KOPT-K1 (cell line): Measurements from ENCODE around the gene MINK1.

Experiments used
- H3K27ac ChIP-seq: fragments of 200-600 bp; sonication (generic); 2 replicates; pipeline ENCODE4 v1.5.1; 2016; ENCODE audit warnings: antibody characterized with exemption, mild to moderate bottlenecking, low read depth, low read length; ENCODE audit not compliant: poor library complexity, severe bottlenecking
- H3K36me3 ChIP-seq: fragments of 200-600 bp; sonication (generic); 2 replicates; pipeline ENCODE4 v1.5.1; 2017; ENCODE audit warnings: antibody characterized with exemption, mild to moderate bottlenecking, low read length, moderate library complexity; ENCODE audit not compliant: insufficient read depth
- H3K9me3 ChIP-seq: fragments of 200-600 bp; sonication (generic); 2 replicates; pipeline ENCODE4 v1.5.1; 2017; ENCODE audit warnings: antibody characterized with exemption, low read length, mild to moderate bottlenecking; ENCODE audit not compliant: insufficient read depth, poor library complexity, severe bottlenecking

MINK1 gene

DNA sequence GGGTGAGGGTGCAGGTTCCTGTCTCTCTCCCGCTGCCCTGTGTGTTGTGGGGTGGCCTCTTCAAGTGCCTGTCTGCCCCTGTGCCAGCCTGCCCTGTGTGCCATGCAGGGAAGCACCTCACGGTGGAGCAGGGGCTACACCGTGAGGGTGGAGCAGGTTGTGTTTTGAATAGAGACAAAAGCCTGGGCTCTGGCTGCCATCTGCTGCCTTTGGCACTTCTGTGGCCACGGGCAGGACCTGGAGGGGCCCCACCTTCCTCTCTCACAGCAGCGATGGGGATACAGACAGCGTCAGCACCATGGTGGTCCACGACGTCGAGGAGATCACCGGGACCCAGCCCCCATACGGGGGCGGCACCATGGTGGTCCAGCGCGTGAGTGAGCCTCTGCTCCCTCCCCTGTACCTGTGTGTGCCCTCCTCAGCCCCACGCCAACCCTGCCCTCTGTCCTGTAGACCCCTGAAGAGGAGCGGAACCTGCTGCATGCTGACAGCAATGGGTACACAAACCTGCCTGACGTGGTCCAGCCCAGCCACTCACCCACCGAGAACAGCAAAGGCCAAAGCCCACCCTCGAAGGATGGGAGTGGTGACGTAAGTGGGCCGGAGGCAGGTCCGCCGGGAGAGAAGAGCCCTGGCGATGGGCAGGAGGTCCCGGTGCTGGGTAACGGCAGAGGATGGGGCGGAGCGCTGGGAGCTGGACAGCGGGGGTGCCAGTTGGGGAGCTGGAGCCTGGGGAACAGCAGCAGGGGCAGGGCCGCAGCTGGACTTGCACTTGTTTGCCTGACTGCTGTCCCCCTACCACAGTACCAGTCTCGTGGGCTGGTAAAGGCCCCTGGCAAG lies 60.8 kb downstream of the MINK1 start:
- Histone ChIP-seq H3K36me3 (peaks cover 47% of the 10 kb centered on the region; the same call in 1 of the 2 replicates), H3K27ac (no peak overlapping the region), H3K9me3 (no peaks in the 10 kb centered on the region)

GRCh38 chr17:4895121-4895520 lies 62.0 kb downstream of the MINK1 start:
- H3K36me3 ChIP-seq, result peaks cover 42% of the 10 kb centered on the region; the same call in 1 of the 2 replicates
- H3K27ac ChIP-seq, result no peak overlapping the region
- no peaks in the 10 kb centered on the region for H3K9me3 ChIP-seq

GRCh38 chr17:4895657-4896331 lies 62.7 kb downstream of the MINK1 start:
- Histone ChIP-seq H3K9me3 (no peaks in the 10 kb centered on the region), H3K36me3 (peaks cover 35% of the 10 kb centered on the region; the same call in 1 of the 2 replicates), H3K27ac (no peak overlapping the region)

- Histone ChIP-seq H3K36me3 (peaks cover 28% of the 10 kb centered on the region; the same call in 1 of the 2 replicates), H3K27ac (no peak overlapping the region)
Measured at GRCh38 chr17:4896332-4897197, 63.4 kb downstream of the MINK1 start.

DNA sequence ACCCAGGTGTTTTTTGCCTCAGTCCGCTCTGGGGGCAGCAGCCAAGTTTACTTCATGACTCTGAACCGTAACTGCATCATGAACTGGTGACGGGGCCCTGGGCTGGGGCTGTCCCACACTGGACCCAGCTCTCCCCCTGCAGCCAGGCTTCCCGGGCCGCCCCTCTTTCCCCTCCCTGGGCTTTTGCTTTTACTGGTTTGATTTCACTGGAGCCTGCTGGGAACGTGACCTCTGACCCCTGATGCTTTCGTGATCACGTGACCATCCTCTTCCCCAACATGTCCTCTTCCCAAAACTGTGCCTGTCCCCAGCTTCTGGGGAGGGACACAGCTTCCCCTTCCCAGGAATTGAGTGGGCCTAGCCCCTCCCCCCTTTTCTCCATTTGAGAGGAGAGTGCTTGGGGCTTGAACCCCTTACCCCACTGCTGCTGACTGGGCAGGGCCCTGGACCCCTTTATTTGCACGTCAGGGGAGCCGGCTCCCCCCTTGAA lies 64.1 kb downstream of the MINK1 start:
- H3K27ac ChIP-seq, result no peak overlapping the region
- H3K9me3 ChIP-seq, result no peaks in the 10 kb centered on the region
- peaks cover 21% of the 10 kb centered on the region; the same call in 1 of the 2 replicates for H3K36me3 ChIP-seq

More at GRCh38 chr17:4896332-4897197, 63.4 kb downstream of the MINK1 start:
- H3K9me3 ChIP-seq, result no peaks in the 10 kb centered on the region

DNA sequence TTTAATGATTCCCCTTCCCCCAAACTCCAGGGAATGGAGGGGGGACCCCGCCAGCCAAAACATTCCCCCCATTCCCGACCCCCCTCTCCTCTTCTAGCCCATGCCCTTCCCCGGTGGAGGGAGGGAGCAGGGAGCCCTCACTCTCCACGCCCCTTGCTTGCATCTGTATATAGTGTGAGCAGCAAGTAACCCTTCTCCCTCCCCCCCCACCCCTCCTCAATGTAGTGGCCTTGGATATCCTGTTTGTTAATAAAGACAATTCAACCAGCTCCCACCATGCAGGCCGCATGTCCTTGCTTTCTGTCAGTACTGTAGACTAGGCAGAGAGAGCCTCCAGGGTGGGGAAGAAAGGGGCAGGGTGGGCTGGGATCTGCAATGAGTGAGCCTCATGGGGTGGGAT lies 64.6 kb downstream of the MINK1 start:
- Histone ChIP-seq H3K36me3 (peaks cover 19% of the 10 kb centered on the region; the same call in 1 of the 2 replicates), H3K9me3 (no peaks in the 10 kb centered on the region), H3K27ac (no peak overlapping the region)

- Histone ChIP-seq H3K9me3 (no peaks in the 10 kb centered on the region), H3K27ac (no peak overlapping the region), H3K36me3 (peaks cover 19% of the 10 kb centered on the region; the same call in 1 of the 2 replicates)
Measured at GRCh38 chr17:4898351-4898750, 65.2 kb downstream of the MINK1 start.

GRCh38 chr17:4898927-4899326 lies 65.8 kb downstream of the MINK1 start:
- Histone ChIP-seq H3K9me3 (no peaks in the 10 kb centered on the region), H3K27ac (no peak overlapping the region), H3K36me3 (peaks cover 19% of the 10 kb centered on the region; the same call in 1 of the 2 replicates)

- peaks cover 13% of the 10 kb centered on the region; the same call in 1 of the 2 replicates for H3K36me3 ChIP-seq
- no peaks in the 10 kb centered on the region for H3K9me3 ChIP-seq
- no peak within 1 kb of the TSS for H3K27ac ChIP-seq
Measured at GRCh38 chr17:4899341-4900230, 66.4 kb downstream of the MINK1 start, which contains the start of gene C17orf107. TSS of gene C17orf107 (plus strand) at chr17:4899536. CDS start at chr17:4899763, 227 bp downstream.

DNA sequence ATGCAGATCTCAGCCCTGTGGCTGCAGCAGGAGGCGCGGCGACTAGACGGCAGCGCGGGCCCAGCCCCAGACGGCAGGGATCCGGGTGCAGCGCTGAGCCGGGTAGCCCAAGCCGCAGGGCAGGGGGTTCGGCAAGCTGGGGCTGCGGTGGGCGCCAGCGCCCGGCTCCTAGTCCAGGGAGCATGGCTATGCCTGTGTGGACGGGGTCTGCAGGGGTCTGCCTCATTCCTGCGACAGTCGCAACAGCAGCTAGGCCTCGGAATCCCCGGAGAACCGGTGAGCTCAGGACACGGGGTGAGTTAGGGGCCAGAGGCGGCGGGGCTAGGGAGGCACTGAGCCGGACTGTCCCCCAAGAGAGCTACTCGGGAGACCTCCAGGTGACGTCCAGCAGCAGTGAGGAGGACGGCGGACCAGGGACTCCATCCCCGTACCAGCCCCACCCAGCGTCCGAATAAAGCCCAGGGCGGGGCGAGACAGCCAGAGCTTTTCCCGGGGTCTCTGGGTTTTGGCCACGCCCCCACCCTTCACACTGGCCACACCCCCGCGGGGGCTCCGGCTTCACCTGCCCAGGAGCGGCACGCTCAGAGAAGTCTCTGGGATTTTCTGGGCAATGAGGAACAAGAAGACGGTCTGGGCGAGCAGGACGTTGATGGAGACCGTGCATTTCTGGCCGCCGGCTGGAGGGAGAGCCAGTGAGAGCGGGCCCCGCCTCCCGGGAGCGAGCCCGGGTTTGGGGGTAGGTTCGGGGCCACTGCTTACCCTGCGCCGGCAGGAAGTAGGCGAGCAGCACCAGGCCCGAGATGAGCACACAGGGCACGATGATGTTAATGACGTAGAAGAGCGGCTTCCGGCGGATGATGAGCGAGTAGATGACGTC lies 67.3 kb downstream of the MINK1 start:
- H3K27ac ChIP-seq, result no peak overlapping the region

GRCh38 chr17:4901108-4901647 lies 68.0 kb downstream of the MINK1 start:
- no peak overlapping the region for H3K27ac ChIP-seq
- H3K9me3 ChIP-seq, result no peaks in the 10 kb centered on the region
- H3K36me3 ChIP-seq, result no peaks in the 10 kb centered on the region; the same call in 1 of the 2 replicates

More for the DNA sequence above, 67.3 kb downstream of the MINK1 start:
- Histone ChIP-seq H3K9me3 (no peaks in the 10 kb centered on the region), H3K36me3 (peaks cover 4% of the 10 kb centered on the region; the same call in 1 of the 2 replicates)

GRCh38 chr17:4901648-4902344 lies 68.7 kb downstream of the MINK1 start:
- no peak overlapping the region for H3K27ac ChIP-seq
- no peaks in the 10 kb centered on the region for H3K9me3 ChIP-seq
- H3K36me3 ChIP-seq, result no peaks in the 10 kb centered on the region; the same call in 1 of the 2 replicates
